ENCODE data around the gene ZDHHC20.

DNA sequence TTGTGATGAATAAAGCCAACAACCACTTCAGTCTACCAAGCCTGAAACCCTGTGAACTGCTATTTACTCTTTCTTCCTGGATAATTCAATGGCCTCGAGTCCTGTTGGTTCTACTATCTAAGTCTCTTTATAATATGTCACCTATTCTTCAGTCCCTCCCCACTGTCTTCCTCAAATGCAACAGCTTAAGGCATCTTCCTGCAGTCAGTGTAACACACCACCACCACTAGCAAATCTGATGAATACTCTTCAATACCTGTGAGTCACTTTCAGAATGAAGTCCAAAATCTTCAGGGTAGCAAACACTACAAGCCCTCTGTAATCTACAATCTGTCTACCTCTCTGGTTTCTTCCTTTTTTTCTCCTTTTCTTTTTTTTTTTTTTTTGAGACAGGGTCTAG is 32.9 kb downstream of the ZDHHC20 start:
- TF ChIP-seq, protein P1, sequence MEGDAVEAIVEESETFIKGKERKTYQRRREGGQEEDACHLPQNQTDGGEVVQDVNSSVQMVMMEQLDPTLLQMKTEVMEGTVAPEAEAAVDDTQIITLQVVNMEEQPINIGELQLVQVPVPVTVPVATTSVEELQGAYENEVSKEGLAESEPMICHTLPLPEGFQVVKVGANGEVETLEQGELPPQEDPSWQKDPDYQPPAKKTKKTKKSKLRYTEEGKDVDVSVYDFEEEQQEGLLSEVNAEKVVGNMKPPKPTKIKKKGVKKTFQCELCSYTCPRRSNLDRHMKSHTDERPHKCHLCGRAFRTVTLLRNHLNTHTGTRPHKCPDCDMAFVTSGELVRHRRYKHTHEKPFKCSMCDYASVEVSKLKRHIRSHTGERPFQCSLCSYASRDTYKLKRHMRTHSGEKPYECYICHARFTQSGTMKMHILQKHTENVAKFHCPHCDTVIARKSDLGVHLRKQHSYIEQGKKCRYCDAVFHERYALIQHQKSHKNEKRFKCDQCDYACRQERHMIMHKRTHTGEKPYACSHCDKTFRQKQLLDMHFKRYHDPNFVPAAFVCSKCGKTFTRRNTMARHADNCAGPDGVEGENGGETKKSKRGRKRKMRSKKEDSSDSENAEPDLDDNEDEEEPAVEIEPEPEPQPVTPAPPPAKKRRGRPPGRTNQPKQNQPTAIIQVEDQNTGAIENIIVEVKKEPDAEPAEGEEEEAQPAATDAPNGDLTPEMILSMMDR (conservative IDR thresholded peaks at IDR 0.05; ENCODE audit: low read depth, low read length): no peak
- TF ChIP-seq EZH2 (IDR thresholded peaks at IDR 0.05; ENCODE audit: low read length, unreplicated experiment) (no peak), EZH2phosphoT487 (IDR thresholded peaks at IDR 0.05; ENCODE audit: borderline replicate concordance, low read length) (no peak)
